COLO829 (cell line): ENCODE results near the gene PPM1M.

Source experiments
- DNase-seq: peaks from one replicate; pipeline ENCODE4 v3.0.0; 2012; ENCODE audit warnings: low spot score

The PPM1M gene

DNA sequence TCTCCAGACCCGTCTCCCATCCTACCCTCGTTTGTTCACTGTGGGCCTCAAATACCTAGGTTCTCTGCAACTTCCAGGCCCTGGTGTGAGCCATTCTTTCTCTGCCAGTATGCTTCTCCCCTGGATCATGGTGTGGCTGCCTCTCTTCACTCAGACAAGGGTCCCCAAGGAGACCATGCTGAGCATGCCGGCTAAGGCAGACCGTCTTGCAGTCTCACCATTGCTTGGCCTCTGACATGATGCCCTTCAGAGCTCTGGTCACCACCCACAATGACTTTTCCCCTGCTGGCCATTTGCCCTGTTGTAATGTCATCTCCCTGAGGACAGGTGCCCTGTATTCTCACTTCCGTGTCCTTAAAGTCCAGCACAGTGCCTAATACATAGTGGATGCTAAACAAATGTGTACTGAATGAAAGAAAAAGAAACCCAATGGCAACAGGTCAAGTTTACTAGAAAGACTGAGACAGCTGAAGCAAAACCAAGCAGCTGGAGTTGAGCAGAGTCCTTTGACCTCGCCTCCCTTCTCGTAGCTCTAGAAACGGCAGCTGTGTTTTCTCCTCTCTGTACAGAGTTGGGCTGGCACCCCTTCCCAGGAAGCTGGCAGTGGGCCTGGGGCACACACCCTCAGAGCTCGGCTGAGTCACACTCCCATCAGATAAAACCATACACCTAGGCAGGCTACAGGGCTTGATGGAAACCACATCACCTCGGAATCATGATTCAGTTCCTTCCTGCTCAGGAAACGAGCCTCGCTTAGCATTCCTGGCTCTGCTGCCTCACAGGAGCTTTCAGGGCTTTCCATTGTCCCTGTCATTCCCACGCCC is 28.8 kb upstream of the PPM1M start:
- DNase-seq, result no peak

DNA sequence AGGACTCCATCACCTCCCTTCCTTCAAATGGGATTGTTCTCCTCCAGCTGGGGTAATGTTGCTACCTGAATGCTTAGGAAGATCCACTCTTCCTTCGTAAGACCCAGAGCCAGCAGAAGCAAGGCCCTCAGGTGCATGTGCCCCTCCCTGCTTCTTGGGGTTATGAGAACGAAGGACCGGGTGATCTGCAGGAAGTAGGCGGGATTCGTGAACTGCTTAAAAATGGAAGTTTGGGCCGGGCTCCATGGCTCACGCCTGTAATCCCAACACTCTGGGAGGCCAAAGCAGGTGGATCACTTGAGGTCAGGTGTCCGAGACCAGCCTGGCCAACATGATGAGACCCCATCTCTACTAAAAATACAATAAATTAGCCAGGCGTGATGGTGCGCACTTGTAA is 28.2 kb upstream of the PPM1M start:
- DNase-seq, result no peak

DNA sequence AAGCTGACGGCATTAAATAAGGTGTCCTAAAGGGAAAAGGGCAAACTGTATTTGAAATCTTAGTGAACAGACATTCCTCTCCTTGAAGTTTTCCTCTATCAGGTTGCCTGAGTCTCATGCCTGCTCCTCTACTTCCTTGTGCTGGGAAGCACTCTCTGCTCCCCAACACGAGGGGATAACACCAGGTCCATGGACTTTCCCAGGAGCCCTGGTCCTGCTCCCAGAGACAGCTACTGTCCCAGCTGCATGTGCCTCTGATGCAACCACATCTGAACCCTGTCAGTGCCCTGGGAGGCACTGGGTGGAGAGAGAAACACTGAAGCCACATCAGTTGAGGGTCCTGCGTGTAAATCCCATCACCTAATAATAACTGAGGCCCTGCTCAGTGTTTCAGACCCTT is 27.5 kb upstream of the PPM1M start:
- DNase-seq, result no peak

DNA sequence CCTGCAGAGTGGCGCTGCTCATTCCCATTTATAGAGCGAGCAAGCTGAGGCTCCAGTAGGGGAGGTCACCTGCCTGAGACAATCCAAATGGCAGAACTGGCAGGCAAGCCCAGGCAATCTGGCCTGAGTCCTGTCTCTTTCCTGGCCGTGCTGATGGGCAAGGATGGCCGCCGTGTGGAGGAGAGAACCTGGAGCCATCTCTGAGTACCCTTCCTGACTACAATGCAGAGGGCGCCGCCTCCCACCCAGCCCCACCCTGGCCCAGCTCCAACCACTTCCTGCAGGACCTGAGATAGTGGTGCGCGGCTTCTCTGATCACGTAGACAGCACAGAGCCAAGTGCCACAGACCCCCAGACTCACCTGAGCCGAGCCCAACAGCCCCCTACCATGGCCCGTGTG is 27.1 kb upstream of the PPM1M start:
- no peak for DNase-seq

DNA sequence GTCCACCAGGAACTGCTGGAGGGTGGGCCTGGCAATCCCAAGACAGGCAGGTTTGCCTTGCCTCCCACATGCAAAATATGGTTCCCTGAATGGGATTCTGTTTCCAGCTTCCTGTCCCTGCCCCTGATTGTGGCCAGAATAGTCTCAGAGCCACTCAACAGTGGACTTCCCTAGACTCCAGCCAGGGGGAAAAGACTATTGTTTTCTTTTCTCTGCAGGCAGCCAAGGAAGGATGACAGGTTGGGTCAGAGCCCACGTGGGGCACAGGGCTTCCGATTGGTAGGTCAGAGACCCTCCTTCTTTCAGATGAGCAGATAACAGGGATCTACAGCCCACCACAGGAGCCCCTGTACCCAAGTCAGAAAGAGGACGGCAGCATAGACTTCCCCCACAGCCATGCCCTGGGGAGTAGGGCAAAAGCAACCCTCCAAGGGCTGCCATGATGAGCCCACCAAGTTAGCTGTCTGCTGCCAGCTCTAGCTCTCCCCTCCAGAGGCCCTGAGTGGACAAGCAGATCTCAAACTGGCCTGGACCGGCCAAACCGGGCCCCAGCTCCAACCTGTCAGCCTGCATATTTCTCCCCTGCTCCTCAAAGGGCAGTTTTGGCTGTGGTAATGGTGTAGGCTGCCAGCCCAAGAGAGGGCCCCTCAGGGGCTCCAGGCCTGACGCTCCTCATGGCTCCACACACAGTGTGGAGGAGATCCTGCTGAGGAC is 26.5 kb upstream of the PPM1M start:
- no peak for DNase-seq

DNA sequence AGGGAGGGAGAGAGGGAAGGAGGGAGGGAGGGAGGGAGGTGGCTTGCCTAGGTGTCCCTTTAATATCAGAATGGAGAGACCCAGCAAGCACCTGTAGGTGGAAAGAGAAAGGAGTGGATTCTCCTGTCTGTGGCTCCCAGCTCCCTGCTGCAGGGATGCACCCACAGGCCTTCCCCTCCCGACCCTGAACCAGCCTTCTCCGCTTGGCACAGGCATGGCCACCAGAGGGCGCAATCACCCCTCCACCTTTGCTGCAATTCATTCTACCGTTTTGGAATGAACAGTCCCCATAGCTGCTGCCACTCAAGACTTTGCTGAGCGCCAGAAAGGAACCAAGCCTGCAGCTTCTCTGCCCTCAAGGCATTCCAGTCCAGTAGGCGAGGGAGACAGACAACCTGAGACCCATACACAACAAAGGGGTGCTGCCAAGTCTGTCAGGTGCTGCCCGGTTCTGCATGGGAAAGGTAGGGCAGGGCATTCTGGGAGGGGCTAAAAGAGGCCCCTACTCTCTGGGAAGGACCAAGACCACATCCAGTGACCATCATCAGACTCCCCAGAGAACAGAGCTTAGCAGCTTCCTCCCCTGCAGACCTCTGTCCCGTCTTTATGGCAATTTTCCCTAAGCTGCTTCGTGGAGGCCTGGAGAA is 25.1 kb upstream of the PPM1M start:
- peak; percentile 86 for DNase-seq

DNA sequence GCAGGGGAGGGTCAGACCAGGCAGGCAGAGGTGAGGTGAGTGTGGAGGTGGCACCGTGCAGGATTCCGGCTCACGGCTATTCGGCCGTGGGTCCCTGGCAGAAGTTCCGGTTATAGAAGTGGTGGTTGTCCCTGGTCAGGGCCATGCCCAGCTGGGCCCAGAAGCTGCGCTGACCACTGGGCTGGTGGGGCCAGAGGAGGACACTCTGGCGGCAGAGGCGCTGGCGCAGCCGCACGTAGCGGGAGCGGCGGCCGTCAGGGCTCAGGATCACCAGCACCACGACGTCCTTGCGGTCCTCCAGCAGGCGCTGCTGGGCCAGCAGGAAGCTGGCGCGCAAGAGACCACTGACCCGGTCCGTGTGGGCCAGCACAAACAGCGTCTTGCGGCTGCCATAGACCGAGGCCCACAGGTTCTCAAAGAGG is 24.4 kb upstream of the PPM1M start:
- no peak for DNase-seq

DNA sequence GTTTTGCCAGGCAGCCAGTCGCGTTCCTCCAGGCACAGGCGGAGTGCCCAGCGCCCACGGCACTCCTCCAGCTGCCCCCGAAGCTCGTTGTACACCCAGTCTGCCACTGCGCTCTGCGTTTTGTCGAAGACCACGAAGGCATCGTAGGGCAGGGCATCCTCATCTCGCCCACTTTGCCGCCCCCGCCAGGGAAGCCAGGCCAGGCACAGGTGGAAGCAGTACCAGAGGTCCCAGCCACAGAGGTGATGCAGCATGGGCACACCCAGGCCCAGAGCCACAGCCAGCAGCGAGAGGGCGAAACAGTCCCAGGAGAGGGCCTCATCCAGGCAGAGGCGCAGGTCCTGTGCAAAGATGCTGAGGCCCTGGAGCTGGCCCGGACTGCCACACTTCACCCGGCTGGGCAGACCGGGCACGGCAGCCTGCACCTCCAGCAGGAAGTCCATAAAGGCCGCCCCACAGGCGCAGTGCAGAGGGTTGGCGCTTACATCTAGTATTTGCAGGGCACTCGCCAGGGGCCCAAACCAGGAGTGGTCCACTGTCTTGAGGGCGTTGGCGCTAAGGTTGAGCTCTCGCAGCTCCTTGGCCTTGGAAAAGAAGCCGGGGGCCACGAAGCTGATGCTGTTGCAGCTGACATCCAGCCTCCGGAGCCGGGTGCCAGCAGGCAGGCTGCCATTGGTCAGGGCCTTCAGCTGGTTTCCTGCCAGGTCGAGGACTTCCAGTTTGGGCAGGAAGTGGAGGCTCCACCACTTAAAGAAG is 23.8 kb upstream of the PPM1M start:
- no peak for DNase-seq

DNA sequence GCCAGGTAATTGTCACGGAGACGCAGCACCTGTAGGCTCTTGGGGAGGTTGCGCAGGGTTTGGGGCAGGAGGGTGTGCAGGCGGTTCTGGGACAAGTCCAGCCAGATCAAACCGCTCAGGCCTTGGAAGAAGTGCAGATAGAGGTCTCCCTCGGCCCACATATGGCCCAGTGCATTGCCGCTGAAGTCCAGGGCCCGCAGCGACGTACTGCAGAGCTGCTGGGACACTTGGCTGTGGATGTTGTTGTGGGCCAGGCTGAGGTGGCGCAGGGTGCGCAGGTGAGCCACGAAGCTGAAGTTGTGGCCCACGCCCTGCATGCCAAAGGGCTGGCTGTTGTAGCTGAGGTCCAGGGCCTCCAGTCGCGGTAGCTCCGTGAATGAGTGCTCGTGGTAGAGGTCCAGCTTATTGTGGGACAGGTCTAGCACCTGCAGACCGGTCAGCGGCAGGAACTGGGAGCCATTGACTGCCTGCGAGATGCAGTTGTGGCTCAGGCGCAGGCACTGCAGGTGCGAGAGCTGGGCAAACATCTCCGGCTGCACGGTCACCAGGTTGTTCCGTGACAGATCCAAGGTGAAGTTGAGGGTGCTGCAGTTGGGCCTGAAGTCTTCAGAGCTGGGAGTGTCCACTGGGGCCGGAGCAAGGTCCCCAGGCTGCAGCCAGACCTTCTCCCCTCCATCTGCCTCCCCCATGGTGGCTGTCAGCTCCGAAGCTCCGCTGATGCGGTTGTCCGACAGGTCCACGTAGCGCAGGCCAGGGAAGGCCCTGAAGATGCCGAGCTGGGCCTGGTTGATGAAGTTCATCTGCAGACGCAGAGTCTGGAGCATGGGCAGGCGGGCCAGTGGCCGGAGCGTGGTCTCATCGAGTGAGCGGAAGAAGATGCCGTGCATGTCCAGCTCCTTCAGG is 23.0 kb upstream of the PPM1M start:
- DNase-seq, result no peak

DNA sequence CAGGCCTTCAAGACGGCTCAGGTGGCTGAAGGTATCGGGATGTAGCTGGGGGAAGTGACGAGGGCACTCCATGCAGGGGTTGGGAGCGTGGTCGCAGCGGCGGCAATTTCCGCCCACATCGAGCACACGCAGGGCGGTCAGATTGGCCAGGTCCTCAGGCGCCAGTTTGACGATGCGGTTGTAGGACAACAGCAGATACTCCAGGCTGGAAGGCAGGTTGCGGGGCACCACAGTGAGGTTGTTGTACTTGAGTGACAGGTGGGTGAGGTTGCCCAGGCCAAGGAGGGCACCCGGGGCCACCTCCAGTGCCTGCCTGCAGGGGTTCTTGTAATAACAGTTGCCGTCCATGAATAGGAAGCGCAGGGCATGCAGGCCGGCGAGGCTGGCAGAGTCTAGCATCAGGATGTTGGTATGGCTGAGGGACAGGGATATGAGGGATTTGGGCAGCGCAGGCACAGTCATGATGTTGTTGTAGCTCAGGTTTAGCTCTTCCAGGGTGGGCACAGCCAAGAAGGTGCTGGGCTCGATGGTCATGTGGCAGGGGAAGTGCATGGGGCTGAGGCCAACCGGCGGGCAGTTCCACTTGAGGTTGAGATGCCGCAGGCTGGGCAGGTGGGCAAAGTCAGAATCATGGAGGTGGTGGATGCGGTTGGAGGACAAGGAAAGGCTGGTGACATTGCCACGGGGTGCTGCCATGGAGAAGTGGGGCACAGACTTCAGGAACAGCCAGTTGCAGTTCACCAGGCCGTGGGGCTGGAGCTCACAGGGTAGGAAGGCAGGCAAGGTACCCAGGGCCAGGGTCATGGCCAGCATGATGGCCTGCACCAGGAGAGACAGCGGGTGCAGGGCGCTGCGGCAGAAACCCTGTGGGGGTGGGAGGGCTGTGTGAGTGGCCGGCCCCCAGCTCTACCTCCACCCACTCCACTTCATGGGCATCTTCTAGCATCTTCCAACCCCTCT is 21.8 kb upstream of the PPM1M start:
- DNase-seq, result no peak

DNA sequence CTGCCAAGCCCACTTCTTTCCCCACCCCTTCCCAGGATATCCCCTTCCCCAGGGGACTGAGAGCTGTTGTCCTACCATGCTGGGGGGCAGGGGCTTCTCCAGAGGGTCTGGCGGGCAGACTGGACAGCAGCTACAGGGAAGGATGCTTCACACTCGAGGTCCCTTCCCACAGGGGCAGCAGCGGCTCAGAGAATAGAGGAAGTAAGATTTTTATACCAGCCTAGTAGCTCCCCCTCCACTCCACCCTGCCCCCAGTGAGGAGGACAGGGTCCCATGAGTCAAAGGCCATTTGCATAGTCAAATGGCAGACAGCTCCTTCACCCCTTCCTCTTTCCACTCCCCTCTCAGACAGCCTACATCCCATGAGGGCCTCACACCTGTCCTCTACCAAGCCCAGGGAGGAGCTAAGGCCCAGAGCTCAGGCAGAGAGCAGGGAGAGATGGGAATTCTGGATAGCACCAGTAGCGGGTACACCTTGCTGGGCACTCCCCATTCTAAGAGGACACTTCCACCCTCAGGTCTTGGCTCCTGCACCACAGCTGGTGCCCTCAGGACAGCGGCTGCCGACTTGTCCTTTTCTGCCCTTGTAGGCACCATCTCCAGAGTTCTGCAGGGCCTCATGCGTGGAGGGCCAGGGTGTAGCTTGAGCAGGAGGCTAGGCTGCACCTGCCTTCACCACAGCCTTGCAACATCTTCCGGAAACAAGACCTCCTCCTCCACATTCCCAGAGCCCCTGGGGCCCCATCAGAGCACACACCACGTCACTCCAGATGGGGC is 19.9 kb upstream of the PPM1M start, which contains the start of gene TLR9:
Gene TLR9, minus strand, starts transcription at position 194 of the 777 bp plus-strand sequence. Its CDS starts 116 bp downstream, at position 78.
- no peak for DNase-seq

DNA sequence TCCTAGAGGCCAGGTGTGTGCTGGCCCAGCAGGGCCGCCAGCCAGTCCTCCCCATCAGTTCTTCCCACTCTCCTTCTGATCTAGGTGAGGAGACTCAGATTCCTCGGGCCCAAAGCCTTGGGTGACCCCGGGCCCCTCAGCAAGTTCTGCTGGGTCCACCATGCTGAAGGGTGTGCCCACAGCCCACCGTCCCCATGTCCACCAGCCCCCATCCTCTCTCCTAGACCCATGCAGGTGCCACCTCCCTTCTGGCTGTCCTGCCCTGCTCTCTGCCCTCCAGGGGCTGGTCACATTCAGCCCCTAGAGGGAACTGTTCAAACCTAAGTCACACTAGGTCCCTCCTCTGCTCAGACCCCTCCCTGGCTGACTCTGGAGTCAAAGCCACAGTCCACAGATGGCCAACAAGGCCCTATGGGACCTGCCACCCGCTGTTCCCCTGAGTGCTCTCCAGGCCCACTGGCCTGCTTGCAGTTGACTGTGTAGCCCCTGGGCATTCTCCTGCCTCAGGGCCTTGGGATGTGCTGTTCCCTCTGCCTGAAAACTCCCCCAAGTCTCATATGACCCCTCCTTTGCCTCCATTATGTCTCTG is 19.2 kb upstream of the PPM1M start:
- no peak for DNase-seq

DNA sequence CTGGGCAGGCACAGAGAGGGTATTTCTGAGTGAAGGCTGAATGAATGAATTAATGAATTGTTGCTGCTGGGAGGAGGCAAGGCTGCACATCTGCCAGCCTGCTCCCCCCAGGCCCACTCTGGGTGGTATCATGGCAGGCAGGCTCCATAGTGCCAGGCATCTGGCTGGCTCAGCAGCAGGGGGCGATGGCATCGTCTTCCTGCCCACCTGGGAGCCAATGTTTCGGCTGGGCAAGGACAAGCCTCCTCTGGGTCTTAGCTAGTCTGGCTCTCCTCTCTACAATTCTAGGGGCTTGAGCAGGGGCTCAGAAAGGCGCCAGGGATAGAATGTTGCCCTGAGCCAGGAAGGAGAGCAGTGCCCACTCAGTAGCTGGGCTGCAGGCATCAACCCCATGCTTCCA is 18.4 kb upstream of the PPM1M start:
- no peak for DNase-seq

DNA sequence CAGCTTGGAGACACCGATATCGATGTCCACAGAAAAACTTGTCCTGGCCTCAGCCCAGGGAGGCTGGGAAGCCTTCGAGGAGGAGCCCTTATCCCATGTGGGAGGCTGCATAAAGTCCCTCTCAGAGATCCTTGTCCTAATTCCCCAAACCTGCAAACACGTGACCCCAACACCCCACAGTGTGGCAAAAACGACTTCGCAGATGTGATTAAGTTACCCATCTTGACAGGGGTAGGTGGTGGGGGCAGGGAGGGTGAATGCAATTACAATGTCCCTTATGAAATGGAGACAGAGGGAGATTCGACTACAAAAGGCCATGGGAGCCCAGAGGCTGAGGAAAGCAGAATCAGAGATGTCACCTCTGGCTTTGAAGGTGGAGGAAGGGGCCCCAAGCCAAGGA is 17.8 kb upstream of the PPM1M start:
- no peak for DNase-seq

DNA sequence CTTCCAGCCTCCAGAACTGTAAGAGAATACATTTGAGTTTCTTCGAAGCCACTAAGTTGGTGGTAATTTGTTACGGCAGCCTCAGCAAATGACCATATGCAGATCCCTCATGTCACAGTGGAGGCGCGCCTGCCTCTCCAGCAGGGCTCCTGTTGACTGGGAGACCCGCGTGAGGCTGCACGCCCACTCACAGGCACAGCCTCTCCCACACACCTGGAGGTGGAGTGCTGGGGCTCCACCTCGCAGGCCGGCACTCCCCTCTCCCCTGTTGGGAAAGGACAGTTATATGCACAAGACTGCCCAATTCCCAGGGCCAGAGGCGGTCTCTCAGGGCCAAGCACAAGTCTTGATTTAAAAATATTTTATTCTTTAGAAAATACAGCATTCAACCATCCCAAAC is 17.3 kb upstream of the PPM1M start:
- no peak for DNase-seq

DNA sequence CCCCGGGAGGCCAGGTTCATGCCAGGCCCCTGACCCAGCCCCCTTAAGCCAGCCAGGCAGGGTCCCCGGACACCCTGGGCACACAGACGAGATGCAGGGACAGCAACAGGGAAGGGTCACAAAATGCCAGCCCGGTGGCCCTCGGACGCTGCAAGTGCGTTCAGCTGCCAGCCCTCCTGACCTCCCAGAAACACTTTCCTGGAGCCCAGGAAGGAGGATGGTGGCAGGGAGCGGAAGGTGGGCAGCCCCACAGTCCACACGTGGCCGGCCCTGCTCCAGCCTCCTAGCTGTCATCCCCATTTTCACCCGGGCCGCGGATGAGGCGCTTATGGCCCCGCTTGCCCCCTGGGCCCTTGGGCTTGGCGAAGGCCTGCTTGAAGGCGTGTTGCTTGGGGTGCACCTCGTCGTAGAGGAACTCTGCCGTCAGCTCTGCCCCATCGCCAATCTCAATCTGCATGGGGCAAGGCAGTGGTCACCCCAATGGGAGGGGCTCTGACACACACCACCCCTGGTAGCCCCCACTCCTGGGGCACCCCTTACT is 16.7 kb upstream of the PPM1M start:
- DNase-seq, result no peak

DNA sequence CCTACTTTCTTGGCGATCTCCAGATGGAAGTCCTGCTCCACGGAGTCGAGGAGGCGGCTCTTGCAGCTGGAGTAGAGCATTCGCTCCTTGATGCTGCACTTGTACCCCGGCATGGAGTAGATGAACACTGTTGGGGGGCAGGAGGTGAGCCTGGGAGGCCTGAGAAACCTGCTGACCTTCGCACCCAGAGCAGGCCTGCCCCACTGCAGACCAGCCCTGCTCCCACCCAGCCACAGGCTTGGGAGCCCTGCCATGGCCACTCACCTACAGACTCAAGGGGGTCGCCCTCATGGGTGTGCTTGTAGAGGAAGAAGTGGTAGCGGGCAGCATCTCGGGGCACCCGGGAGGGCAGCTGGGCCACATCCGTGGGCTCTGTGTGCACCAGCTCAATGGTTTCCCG is 15.9 kb upstream of the PPM1M start:
- DNase-seq, result no peak

DNA sequence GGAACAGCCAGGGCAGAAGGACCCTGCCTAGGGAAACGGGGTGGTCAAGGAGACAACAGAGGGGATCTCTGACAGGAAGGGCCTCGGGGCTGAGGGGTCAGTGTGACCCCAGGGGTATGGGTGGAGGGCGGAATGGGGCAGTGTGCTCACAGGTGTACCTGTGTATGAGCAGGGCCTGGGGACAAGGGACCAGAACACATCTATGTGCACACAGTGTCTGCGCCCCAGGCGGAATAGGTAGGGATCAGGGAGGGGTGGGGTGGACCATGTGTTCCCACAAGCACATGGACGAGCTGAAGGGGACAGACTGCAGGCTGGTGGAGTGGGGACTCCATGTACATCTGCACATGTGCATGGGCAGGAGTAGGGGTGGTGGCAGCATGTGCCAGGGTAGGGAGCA is 15.1 kb upstream of the PPM1M start:
- DNase-seq, result no peak
